K562 (cell line): ENCODE measurements around the gene ZBTB44. TPM values are rescaled to one million over a fixed set of nuclear protein-coding genes. Genes with fewer than 3 reads are reported as not detected.
A peak's percentile ranks its signal among the peaks of the same experiment; 100 is the strongest.

Experiments used
- ATAC-seq: fragments of 200-7000 bp; cut with Tn5 transposase; 3 replicates; pipeline ENCODE4 v1.9.1; 2020; ENCODE audit warnings: moderate library complexity
- BruUV-seq: library from RNA; stranded (reverse); fragments of 400-500 nt; replicated peaks from 2 replicates; lab custom pipeline; 2021; lab: Mats Ljungman, UMichigan
- CTCF ChIA-PET: fragments of 300-600 bp; formaldehyde crosslinking; extraction: SDS; loops from one replicate; lab custom pipeline; 2021; ENCODE audit warnings: low intra/inter-chr PET ratio; lab: Yijun Ruan, JAX
- POLR2A ChIA-PET: fragments of 300-600, 350-650 bp; sonication (Branson Sonifier 250); formaldehyde crosslinking; extraction: SDS; loops from one replicate; lab custom pipeline; 2021; ENCODE audit warnings: antibody characterized with exemption, inconsistent platforms; lab: Yijun Ruan, JAX
- DNase-seq, 4 experiments: peaks; one replicate each; pipeline versions ENCODE4 v3.0.0 to v3.0.0-alpha.2; 2011 to 2018; ENCODE audit warnings: low spot score in 3 of 4, mixed read lengths in 3 of 4; ENCODE audit errors: extremely low read depth in 1 of 4
- FAIRE-seq: peaks from 2 replicates; lab custom pipeline; 2011; peaks lifted over from hg19 to GRCh38; lab: Jason Lieb, UNC
- H2AFZ ChIP-seq: 2 replicates; pipeline ENCODE4 v1.6.0; 2011; ENCODE audit warnings: low read depth, low read length, control low read depth, inconsistent platforms
- H3K27ac ChIP-seq: fragments of 200-600 bp; 3 replicates; pipeline ENCODE4 v1.8.0; 2011; ENCODE audit warnings: low read depth, mild to moderate bottlenecking, control low read depth, inconsistent platforms, low read length, moderate library complexity, mixed read lengths; ENCODE audit errors: extremely low read depth
- H3K27me3 ChIP-seq, 2 experiments: fragments of 300-600 bp in 1 of 2; 2 replicates in 1 of 2; 3 replicates in 1 of 2; pipeline versions ENCODE4 v1.6.0 to v1.8.0; 2011; ENCODE audit warnings: inconsistent platforms in 2 of 2, low read length in 2 of 2, mild to moderate bottlenecking in 1 of 2, mixed read lengths in 1 of 2, moderate library complexity in 1 of 2; ENCODE audit not compliant: control insufficient read depth in 2 of 2, insufficient read depth in 2 of 2
- H3K36me3 ChIP-seq: fragments of 300-600 bp; 3 replicates; pipeline ENCODE4 v1.8.0; 2011; ENCODE audit warnings: mild to moderate bottlenecking, low read length, inconsistent platforms; ENCODE audit not compliant: control insufficient read depth, insufficient read depth
- H3K4me1 ChIP-seq, 2 experiments: fragments of 200-600 bp in 1 of 2; replicated peaks in 1 of 2; 2 replicates in 1 of 2; 3 replicates in 1 of 2; pipeline versions ENCODE4 v1.5.1 to v1.8.0; 2011; ENCODE audit warnings: inconsistent platforms in 2 of 2, low read length in 2 of 2, mild to moderate bottlenecking in 1 of 2, mixed read lengths in 1 of 2, moderate library complexity in 1 of 2; ENCODE audit not compliant: control insufficient read depth in 2 of 2, insufficient read depth in 2 of 2
- H3K4me2 ChIP-seq: 2 replicates; pipeline ENCODE4 v1.6.1; 2011; ENCODE audit warnings: low read length, control low read depth, inconsistent platforms, mixed read lengths; ENCODE audit not compliant: insufficient read depth
- H3K4me3 ChIP-seq: fragments of 200-600 bp; sonication (generic), shearing (Covaris generic); 2 replicates; pipeline ENCODE4 v1.5.1; 2016; ENCODE audit warnings: control low read depth, inconsistent platforms
- H3K79me2 ChIP-seq: fragments of 200-600 bp; 3 replicates; pipeline ENCODE4 v1.8.0; 2011; ENCODE audit warnings: low read length, inconsistent platforms; ENCODE audit not compliant: control insufficient read depth, insufficient read depth
- H3K9ac ChIP-seq, 2 experiments: 2 replicates each; pipeline versions ENCODE4 v1.6.0 to v1.6.1; 2011; ENCODE audit warnings: low read depth in 2 of 2, low read length in 2 of 2, control low read depth in 1 of 2, inconsistent platforms in 1 of 2, mild to moderate bottlenecking in 1 of 2, mixed read lengths in 1 of 2; ENCODE audit not compliant: insufficient read depth in 1 of 2
- H3K9me1 ChIP-seq: one replicate; pipeline ENCODE4 v1.6.0; 2011; ENCODE audit warnings: inconsistent platforms, mild to moderate bottlenecking, low read length, moderate library complexity; ENCODE audit not compliant: control insufficient read depth, insufficient read depth
- H3K9me3 ChIP-seq: replicated peaks from 2 replicates; pipeline ENCODE4 v1.5.1; 2011; ENCODE audit warnings: low read depth, low read length, inconsistent platforms; ENCODE audit not compliant: control insufficient read depth, insufficient read depth
- H4K20me1 ChIP-seq: replicated peaks from 2 replicates; pipeline ENCODE4 v1.6.1; 2011; ENCODE audit warnings: low read length, inconsistent platforms, mixed read lengths; ENCODE audit not compliant: control insufficient read depth, insufficient read depth
- BMI1 ChIP-seq: fragments of 150-350 bp; IDR thresholded peaks from 2 replicates; pipeline ENCODE4 v1.6.1; 2014; ENCODE audit warnings: low read length
- E2F3 ChIP-seq: fragments of 250-450 bp; sonication (Bioruptor Pico); IDR thresholded peaks from 2 replicates; pipeline ENCODE4 v1.4.0; 2020; ENCODE audit warnings: mild to moderate bottlenecking
- RREB1 ChIP-seq: fragments of 250-450 bp; sonication (Bioruptor Pico); IDR thresholded peaks from 2 replicates; pipeline ENCODE4 v1.4.0; 2020
- SMARCC2 ChIP-seq: fragments of 450-650 bp; IDR thresholded peaks from 2 replicates; pipeline ENCODE4 v1.6.1; 2017; ENCODE audit warnings: antibody characterized with exemption, moderate library complexity, mild to moderate bottlenecking, low read depth
- SPI1 ChIP-seq: IDR thresholded peaks from 2 replicates; pipeline ENCODE4 v1.6.1; 2011; ENCODE audit warnings: low read depth, low read length, control low read depth, borderline replicate concordance
- ZBTB43 ChIP-seq: sonication (generic); formaldehyde crosslinking; IDR thresholded peaks from 2 replicates; pipeline ENCODE4 v1.8.0; 2023; ENCODE audit warnings: mild to moderate bottlenecking, missing genetic modification reagents
- ZNF134 ChIP-seq: fragments of 250-450 bp; sonication (Bioruptor Pico); conservative IDR thresholded peaks from 2 replicates; pipeline ENCODE4 v1.4.0; 2020
- ZNF140 ChIP-seq: fragments of 250-450 bp; sonication (Bioruptor Pico); IDR thresholded peaks from 2 replicates; pipeline ENCODE4 v1.8.0; 2021; ENCODE audit warnings: moderate library complexity, mild to moderate bottlenecking, inconsistent platforms
- ZNF398 ChIP-seq: fragments of 250-450 bp; sonication (Bioruptor Pico); IDR thresholded peaks from 2 replicates; pipeline ENCODE4 v1.8.0; 2021; ENCODE audit warnings: moderate library complexity, mild to moderate bottlenecking, inconsistent platforms
- WGBS: fragments of 100-300 bp; shearing (Covaris generic); methylation state at CpG from one replicate; pipeline ENCODE4 v1.1.6; 2016; ENCODE audit warnings: low coverage, mixed read lengths; ENCODE audit not compliant: insufficient coverage; ENCODE audit errors: missing lambda C conversion rate; 5-methylcytosine and 5-hydroxymethylcytosine counted together
- in situ Hi-C: fragments of 300-500 bp; cut with MboI; formaldehyde crosslinking; loops from 4 replicates; pipeline ENCODE4 v1.15.0; 2018; ENCODE audit warnings: inconsistent platforms, mixed read lengths
- intact Hi-C: fragments of 100-400 bp; cut with micrococcal nuclease; formaldehyde crosslinking; loops from 2 replicates; pipeline ENCODE4 v1.14.2; 2022
- polyA plus RNA-seq, 8 experiments: library from polyadenylated mRNA; depleted of rRNA in 4 of 8; stranded (reverse) in 5 of 8; unstranded in 3 of 8; fragments of >200 nt; fragmentation: Nextera tagmentation in 2 of 8; fragmentation: Illumina TruSeq in 1 of 8; extraction: Ambion mirVana in 2 of 8; extraction: Trizol in 1 of 8; gene quantifications; 2 replicates each; pipeline versions ENCODE4 v1.2.1 to v1.2.3, GENCODE V29; 2011 to 2014; ENCODE audit warnings: inconsistent platforms in 1 of 8, missing spikeins in 1 of 8
- total RNA-seq, 7 experiments: library from RNA; depleted of rRNA in 6 of 7; stranded (reverse); fragments of >200 nt in 6 of 7; fragmentation: Illumina TruSeq in 2 of 7; extraction: Trizol in 2 of 7; gene quantifications; 2 replicates each; pipeline versions ENCODE4 v1.2.1 to v1.2.3, GENCODE V29; 2011 to 2021; ENCODE audit warnings: low replicate concordance in 1 of 7

Gene ZBTB44
- total and polyA plus RNA-seq, 9 of the 15 experiments (the other 6 are each of a cell fraction or from before 2014, with no cell fraction given), result 4.7 to 27.1 (median 17.3) TPM

- in situ Hi-C loops, result loop anchor here (5.0 to 10.0 kb wide), 2 partner anchors 215 to 652 kb away; partner anchors contain the start of gene ADAMTS8
These were observed 104.5 kb downstream of the ZBTB44 start for GRCh38 chr11:130209954-130210854.

More at GRCh38 chr11:130209954-130210854, 104.5 kb downstream of the ZBTB44 start:
- no peaks in the 10 kb centered on the region for H3K36me3 ChIP-seq
- intact Hi-C loops, result no loop called here
- BruUV-seq, result no TSS peak
- DNase-seq, result peak in 2 of 4 experiments; percentile 2 to 4
- no peak for TF ChIP-seq SPI1
- TF ChIP-seq ZNF140 (CRISPR knock-in tag), result no peak
- no peak for TF ChIP-seq ZNF134 (CRISPR knock-in tag)
- no peak for TF ChIP-seq RREB1 (CRISPR knock-in tag)
- no peak for TF ChIP-seq ZBTB43 (CRISPR knock-in tag)
- TF ChIP-seq SMARCC2, result no peak
- no peak for TF ChIP-seq E2F3 (CRISPR knock-in tag)
- no peak for TF ChIP-seq BMI1
- no peak for TF ChIP-seq ZNF398 (CRISPR knock-in tag)
- TF ChIP-seq, all 486 proteins: peak for 0
- 2% methylated on average over 22 of the region's 23 CpGs for WGBS
- Histone ChIP-seq H2AFZ (no peak overlapping the region), H3K9me1 (no peaks in the 10 kb centered on the region), H3K9me3 (no peaks in the 10 kb centered on the region), H3K4me2 (no peak overlapping the region), H3K4me3 (no peak overlapping the region), H3K27ac (no peak overlapping the region), H3K27me3 (peaks cover 30 to 78% of the 10 kb centered on the region in 2 experiments; a peak in 4 of 5 replicates), H3K4me1 (peaks cover 0 to 19% of the 10 kb centered on the region in 2 experiments; a peak in 1 of 5 replicates), H4K20me1 (peaks cover 11% of the 10 kb centered on the region; the same call in 1 of the 2 replicates), H3K79me2 (no peaks in the 10 kb centered on the region), H3K9ac (no peak overlapping the region)
- no peak for ATAC-seq
- POLR2A ChIA-PET, result no interaction called here
- CTCF ChIA-PET, result no interaction called here
- no peak for FAIRE-seq
